PFSK-1 (cell line): ENCODE data around the gene FURIN.

ENCODE experiments used
- FOXP2 ChIP-seq: optimal IDR thresholded peaks from 2 replicates; pipeline ENCODE3; 2011; ENCODE audit warnings: borderline replicate concordance, control low read depth, inconsistent platforms; ENCODE audit not compliant: insufficient read depth; ENCODE audit errors: extremely low read length, extremely low read depth
- POLR2AphosphoS5 ChIP-seq: IDR thresholded peaks from 2 replicates; pipeline ENCODE4 v1.6.1; 2012; ENCODE audit warnings: low read depth, mild to moderate bottlenecking, control low read depth, low read length, moderate library complexity
- SIN3A ChIP-seq: IDR thresholded peaks from 2 replicates; pipeline ENCODE4 v1.6.1; 2012; ENCODE audit warnings: mild to moderate bottlenecking, low read length, moderate library complexity, borderline replicate concordance; ENCODE audit not compliant: insufficient read depth
- TAF1 ChIP-seq: IDR thresholded peaks from 2 replicates; pipeline ENCODE4 v1.6.1; 2012; ENCODE audit warnings: low read length, control low read depth, borderline replicate concordance; ENCODE audit not compliant: insufficient read depth
- TF ChIP-seq, protein P1 (sequence below), 2 experiments: IDR thresholded peaks; 2 replicates each; pipeline versions ENCODE4 v1.6.1 to v1.8.0; 2011 to 2012; ENCODE audit warnings: low read depth in 2 of 2, low read length in 2 of 2, control low read depth in 1 of 2, inconsistent platforms in 1 of 2, mild to moderate bottlenecking in 1 of 2, moderate library complexity in 1 of 2; ENCODE audit not compliant: insufficient read depth in 1 of 2

Gene FURIN

DNA sequence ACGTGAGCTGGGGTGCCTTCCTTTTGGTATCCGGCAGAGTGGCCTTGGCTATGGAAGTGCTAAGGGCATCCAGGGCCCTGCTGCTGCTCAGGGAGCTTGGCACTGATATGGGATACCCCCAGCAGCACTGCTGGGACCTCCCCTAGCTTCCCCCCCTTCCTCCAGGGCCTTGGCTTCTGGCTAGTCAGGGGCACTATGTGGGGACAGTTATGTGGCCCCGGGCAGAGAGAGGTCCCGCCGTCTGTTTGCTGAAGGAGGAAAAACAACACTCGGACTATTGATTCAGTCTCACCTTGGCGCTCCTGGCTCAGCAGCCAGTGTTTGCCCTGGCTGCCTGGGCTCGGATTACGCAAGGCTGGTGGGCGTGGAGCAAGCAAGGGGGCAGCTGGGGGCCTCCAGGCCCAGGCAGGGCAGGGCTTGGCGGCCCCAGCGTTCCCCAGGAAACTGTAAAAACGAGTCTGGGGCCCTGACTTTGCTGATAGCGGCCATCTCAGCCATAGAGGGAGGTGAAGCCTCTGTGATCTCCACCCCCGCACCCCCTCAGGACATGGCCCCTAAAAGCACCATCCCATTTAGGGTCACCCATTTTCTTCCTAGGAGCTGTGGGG, 5.7 kb downstream of the FURIN start:
- no peak for TF ChIP-seq POLR2AphosphoS5
- TF ChIP-seq SIN3A, result no peak
- TF ChIP-seq FOXP2, result no peak
- TF ChIP-seq, protein P1, sequence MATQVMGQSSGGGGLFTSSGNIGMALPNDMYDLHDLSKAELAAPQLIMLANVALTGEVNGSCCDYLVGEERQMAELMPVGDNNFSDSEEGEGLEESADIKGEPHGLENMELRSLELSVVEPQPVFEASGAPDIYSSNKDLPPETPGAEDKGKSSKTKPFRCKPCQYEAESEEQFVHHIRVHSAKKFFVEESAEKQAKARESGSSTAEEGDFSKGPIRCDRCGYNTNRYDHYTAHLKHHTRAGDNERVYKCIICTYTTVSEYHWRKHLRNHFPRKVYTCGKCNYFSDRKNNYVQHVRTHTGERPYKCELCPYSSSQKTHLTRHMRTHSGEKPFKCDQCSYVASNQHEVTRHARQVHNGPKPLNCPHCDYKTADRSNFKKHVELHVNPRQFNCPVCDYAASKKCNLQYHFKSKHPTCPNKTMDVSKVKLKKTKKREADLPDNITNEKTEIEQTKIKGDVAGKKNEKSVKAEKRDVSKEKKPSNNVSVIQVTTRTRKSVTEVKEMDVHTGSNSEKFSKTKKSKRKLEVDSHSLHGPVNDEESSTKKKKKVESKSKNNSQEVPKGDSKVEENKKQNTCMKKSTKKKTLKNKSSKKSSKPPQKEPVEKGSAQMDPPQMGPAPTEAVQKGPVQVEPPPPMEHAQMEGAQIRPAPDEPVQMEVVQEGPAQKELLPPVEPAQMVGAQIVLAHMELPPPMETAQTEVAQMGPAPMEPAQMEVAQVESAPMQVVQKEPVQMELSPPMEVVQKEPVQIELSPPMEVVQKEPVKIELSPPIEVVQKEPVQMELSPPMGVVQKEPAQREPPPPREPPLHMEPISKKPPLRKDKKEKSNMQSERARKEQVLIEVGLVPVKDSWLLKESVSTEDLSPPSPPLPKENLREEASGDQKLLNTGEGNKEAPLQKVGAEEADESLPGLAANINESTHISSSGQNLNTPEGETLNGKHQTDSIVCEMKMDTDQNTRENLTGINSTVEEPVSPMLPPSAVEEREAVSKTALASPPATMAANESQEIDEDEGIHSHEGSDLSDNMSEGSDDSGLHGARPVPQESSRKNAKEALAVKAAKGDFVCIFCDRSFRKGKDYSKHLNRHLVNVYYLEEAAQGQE (IDR thresholded peaks at IDR 0.05; ENCODE audit: insufficient read depth in 1 of 2, low read depth in 2 of 2, low read length in 2 of 2), result no peak
- no peak for TF ChIP-seq TAF1

DNA sequence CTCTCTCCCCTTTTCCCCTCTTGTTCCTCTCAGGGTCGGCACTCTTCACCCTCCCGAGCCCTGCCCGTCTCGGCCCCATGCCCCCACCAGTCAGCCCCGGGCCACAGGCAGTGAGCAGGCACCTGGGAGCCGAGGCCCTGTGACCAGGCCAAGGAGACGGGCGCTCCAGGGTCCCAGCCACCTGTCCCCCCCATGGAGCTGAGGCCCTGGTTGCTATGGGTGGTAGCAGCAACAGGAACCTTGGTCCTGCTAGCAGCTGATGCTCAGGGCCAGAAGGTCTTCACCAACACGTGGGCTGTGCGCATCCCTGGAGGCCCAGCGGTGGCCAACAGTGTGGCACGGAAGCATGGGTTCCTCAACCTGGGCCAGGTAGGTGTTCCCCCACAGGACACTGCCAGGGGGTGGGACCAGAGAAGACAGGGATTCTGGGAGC, 7.2 kb downstream of the FURIN start:
- TF ChIP-seq, protein P1 (IDR thresholded peaks at IDR 0.05; ENCODE audit: insufficient read depth in 1 of 2, low read depth in 2 of 2, low read length in 2 of 2), result no peak
- TF ChIP-seq FOXP2 (no peak), TAF1 (no peak), SIN3A (no peak), POLR2AphosphoS5 (no peak)

DNA sequence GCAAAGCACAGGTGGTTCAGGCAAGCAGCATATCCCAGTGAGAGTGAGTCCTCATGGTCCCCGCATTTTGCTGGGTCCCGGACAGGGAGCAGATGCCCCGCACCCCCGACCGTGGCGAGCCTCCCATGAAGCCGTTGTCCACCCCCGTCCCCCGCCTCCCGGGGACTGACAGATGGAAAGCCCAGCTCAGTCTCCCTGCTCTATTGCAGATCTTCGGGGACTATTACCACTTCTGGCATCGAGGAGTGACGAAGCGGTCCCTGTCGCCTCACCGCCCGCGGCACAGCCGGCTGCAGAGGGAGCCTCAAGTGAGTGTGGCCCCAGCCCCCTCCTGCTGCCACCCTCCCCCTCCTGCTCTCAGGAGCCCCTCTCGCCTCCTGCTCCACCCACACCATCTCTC, 7.7 kb downstream of the FURIN start:
- TF ChIP-seq SIN3A (no peak), FOXP2 (no peak), TAF1 (no peak), POLR2AphosphoS5 (no peak)
- TF ChIP-seq, protein P1 (IDR thresholded peaks at IDR 0.05; ENCODE audit: insufficient read depth in 1 of 2, low read depth in 2 of 2, low read length in 2 of 2), result no peak

DNA sequence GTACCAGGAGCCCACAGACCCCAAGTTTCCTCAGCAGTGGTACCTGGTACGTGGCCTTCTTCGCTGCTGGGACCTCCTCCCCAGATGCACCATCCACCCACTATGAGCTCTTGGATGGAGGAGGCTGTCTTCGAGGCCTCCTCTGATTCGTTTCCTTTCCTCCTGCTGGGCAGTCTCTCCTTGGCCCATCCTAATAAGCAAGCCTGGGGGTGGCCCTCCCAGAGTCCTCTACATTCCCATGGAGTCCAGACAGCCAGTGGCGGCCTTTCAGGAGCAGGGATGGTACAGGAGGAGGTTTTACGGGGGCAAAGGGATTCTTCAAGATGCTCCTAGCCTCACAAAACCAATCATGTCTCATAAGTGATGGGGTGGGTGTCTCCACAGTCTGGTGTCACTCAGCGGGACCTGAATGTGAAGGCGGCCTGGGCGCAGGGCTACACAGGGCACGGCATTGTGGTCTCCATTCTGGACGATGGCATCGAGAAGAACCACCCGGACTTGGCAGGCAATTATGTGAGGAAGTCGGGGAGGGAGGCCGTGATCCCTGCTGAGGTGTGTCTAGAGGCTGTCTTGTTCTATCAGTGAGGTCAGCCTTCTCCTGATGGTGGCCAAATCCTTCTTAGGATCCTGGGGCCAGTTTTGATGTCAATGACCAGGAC, 8.3 kb downstream of the FURIN start:
- TF ChIP-seq, protein P1 (IDR thresholded peaks at IDR 0.05; ENCODE audit: insufficient read depth in 1 of 2, low read depth in 2 of 2, low read length in 2 of 2), result no peak
- TF ChIP-seq TAF1 (no peak), SIN3A (no peak), POLR2AphosphoS5 (no peak), FOXP2 (no peak)
